ENCODE data around the gene FHAD1.

The FHAD1 gene

GRCh38 chr1:15391366-15391765 lies 144.3 kb downstream of the FHAD1 start:
- no peak for DNase-seq (ENCODE audit: low read depth)
- no peak overlapping the region for H3K4me3 ChIP-seq (replicated peaks; ENCODE audit: low read depth, low read length)
- TF ChIP-seq CTCF (IDR thresholded peaks at IDR 0.05; ENCODE audit: low read length, missing control alignments): no peak

DNA sequence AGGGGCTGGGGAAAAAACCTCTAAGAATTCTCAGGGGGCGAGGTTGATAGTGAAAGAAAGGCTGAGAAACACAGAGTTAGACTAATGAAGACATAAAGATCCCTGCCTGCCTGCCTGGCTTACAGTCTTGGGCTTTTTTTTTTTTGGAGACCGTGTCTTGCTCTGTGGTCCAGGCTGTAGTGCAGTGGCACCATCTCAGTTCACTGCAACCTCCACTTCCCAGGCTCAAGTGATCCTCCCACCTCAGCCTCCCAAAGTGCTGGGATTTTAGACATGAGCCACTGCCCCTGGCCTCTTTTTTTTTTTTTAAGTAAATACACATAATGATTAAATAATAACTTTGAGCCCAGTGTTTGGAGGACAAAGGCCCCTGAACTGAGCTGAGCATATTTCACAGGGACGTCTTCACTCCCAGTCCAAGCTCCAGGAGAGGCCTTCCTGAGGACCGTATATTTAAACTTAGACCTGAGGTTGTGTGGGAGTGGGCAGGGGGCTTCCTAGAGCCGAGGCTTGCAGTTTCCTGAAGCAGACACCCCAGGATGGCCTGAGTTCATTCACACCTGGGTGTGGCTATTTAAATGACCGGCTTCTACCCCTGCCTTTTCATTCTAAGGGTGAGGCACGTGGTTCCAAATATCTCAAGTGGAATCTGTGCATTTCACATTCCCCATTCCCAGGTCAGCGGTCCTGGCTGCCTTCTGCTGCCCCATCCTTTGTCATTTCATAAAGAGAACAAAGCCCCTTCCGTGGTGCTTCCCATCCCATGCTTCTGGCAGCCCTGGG lies 146.6 kb downstream of the FHAD1 start:
- DNase-seq (ENCODE audit: low read depth): no peak
- no peak for TF ChIP-seq CTCF (IDR thresholded peaks at IDR 0.05; ENCODE audit: low read length, missing control alignments)
- no peak overlapping the region for H3K4me3 ChIP-seq (replicated peaks; ENCODE audit: low read depth, low read length)

GRCh38 chr1:15394258-15394690 lies 147.3 kb downstream of the FHAD1 start:
- no peak overlapping the region for H3K4me3 ChIP-seq (replicated peaks; ENCODE audit: low read depth, low read length)
- DNase-seq (ENCODE audit: low read depth): no peak
- no peak for TF ChIP-seq CTCF (IDR thresholded peaks at IDR 0.05; ENCODE audit: low read length, missing control alignments)

DNA sequence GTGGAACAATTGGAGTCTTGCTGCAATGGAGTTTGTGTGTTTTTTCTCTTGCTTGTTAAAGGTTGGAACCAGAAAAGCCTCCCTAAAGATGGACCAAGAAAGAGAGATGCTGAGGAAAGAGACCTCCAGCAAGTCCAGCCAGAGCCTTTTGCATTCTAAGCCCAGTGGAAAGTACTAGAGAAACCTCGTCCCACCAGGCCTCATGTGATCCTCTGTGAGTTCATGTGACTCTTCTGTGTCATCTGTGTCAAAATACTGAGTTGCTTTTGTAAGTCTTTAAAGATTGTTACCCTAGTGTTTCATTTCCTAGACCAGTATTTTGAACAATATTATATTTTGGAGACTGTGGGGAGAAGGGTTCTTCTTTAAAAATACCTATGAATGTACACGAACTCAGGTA lies 150.2 kb downstream of the FHAD1 start:
- TF ChIP-seq CTCF (IDR thresholded peaks at IDR 0.05; ENCODE audit: low read length, missing control alignments): no peak
- no peak overlapping the region for H3K4me3 ChIP-seq (replicated peaks; ENCODE audit: low read depth, low read length)
- DNase-seq (ENCODE audit: low read depth): no peak

DNA sequence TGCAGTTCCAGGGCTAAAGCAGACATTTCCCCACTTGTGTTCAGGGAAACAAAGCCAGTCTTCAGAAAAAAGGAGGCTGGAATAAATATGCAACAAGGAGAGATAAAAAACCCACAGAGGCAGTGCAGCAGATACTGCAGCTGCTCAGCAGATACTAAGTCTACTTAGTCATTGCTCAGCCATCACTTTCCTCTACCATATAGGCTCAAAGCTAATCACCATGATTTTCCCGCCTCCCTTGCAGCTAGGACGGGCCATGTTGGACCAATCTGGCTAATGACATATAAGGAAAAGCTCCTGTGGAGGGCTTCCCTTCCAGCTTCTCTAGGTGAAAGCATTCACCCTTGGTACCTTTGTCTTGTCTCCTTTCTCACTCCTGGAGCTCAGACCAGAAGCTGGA lies 152.7 kb downstream of the FHAD1 start:
- no peak for DNase-seq (ENCODE audit: low read depth)
- no peak overlapping the region for H3K4me3 ChIP-seq (replicated peaks; ENCODE audit: low read depth, low read length)
- no peak for TF ChIP-seq CTCF (IDR thresholded peaks at IDR 0.05; ENCODE audit: low read length, missing control alignments)

DNA sequence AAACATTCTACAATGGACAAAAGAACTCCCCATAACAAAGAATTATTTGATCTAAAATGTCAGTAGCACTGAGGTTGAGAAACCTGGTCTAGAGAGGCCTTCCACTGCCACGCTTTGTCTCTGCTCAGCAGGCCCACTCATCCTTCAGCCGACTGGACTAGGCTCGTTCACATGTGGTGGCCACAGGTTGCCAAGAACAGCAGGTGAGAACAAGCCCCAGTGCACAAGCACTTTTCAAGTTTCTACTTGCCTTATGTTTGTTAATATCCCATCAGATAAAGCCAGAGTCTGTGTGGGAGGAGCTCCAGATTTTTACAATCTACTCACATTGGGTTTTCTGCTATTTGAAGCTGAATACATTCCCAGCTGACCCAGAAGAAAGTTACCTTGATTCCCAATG lies 153.6 kb downstream of the FHAD1 start:
- TF ChIP-seq CTCF (IDR thresholded peaks at IDR 0.05; ENCODE audit: low read length, missing control alignments): no peak
- DNase-seq (ENCODE audit: low read depth): no peak
- H3K4me3 ChIP-seq (replicated peaks; ENCODE audit: low read depth, low read length): no peak overlapping the region
